Gastroesophageal sphincter (tissue), 3 donors: ENCODE results near the gene GALNT12.

Source experiments
- EP300 ChIP-seq: sonication (generic); formaldehyde crosslinking; IDR thresholded peaks from one replicate; pipeline ENCODE4 v1.6.1; 2017; ENCODE audit warnings: antibody characterized with exemption, mild to moderate bottlenecking
- POLR2A ChIP-seq, 2 donors: fragments of 450-650 bp; IDR thresholded peaks; one replicate each; pipeline ENCODE4 v1.6.1; 2017; ENCODE audit warnings: antibody characterized with exemption in 2 of 2, mild to moderate bottlenecking in 2 of 2, moderate library complexity in 1 of 2
- TF ChIP-seq, protein P1 (sequence below), 4 experiments: fragments of 200-600 bp in 2 of 4; fragments of 450-650 bp in 2 of 4; sonication (generic) in 1 of 4; IDR thresholded peaks; one replicate each; pipeline ENCODE4 v1.5.1; 2017 to 2019; ENCODE audit warnings: antibody characterized with exemption in 4 of 4, mild to moderate bottlenecking in 2 of 4, moderate library complexity in 2 of 4

DNA sequence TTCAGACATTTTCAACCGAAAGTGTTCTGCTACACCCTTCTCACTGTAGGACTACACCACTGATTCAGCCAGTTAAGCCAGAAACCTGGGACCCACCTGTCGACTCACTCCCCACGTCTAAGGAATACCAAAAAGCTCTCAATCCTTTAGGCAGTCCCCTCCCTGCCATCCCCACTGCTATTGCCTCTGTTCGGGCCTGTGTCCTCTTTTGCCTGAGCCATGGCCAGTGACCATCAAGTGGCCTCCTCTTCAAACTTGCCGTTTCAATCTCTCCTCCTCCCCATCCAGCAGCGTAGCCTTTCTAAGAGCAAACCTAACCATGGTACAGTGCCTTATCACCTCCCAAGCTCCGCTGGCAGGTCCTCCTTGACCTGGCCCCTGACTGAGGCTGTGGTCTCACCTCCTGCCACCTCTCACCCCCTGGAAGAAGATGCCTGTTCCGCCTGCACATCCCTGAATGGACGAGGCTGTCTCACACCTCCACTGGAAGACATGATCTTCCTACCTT lies 64.1 kb downstream of the GALNT12 start:
- TF ChIP-seq, protein P1, sequence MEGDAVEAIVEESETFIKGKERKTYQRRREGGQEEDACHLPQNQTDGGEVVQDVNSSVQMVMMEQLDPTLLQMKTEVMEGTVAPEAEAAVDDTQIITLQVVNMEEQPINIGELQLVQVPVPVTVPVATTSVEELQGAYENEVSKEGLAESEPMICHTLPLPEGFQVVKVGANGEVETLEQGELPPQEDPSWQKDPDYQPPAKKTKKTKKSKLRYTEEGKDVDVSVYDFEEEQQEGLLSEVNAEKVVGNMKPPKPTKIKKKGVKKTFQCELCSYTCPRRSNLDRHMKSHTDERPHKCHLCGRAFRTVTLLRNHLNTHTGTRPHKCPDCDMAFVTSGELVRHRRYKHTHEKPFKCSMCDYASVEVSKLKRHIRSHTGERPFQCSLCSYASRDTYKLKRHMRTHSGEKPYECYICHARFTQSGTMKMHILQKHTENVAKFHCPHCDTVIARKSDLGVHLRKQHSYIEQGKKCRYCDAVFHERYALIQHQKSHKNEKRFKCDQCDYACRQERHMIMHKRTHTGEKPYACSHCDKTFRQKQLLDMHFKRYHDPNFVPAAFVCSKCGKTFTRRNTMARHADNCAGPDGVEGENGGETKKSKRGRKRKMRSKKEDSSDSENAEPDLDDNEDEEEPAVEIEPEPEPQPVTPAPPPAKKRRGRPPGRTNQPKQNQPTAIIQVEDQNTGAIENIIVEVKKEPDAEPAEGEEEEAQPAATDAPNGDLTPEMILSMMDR (IDR thresholded peaks at IDR 0.05), result no peak
- TF ChIP-seq POLR2A (IDR thresholded peaks at IDR 0.05), result no peak
- no peak for TF ChIP-seq EP300
